Spleen (tissue), 11 donors: ENCODE measurements around the gene CTDSP2. TPM values are rescaled to one million over a fixed set of nuclear protein-coding genes. Genes with fewer than 3 reads are reported as not detected.

ENCODE experiments used
- DNase-seq: peaks from one replicate; pipeline ENCODE4 v3.0.0-alpha.2; 2020
- H3K27ac ChIP-seq, 8 donors: fragments of 200-600 bp; sonication (generic) in 7 of 8; 1 replicate in 4 of 8; 2 replicates in 4 of 8; pipeline versions ENCODE4 v1.5.0 to v1.8.0; 2016 to 2021; ENCODE audit warnings: inconsistent platforms in 4 of 8, mild to moderate bottlenecking in 4 of 8, moderate library complexity in 1 of 8
- H3K27me3 ChIP-seq, 7 donors: fragments of 200-600 bp; sonication (generic) in 6 of 7; replicated peaks in 1 of 7; 1 replicate in 4 of 7; 2 replicates in 3 of 7; pipeline versions ENCODE4 v1.5.0 to v1.8.0; 2016 to 2021; ENCODE audit warnings: inconsistent platforms in 3 of 7, mild to moderate bottlenecking in 1 of 7
- H3K36me3 ChIP-seq, 6 donors: fragments of 200-600 bp; sonication (generic) in 5 of 6; 1 replicate in 4 of 6; 2 replicates in 2 of 6; pipeline versions ENCODE4 v1.5.0 to v1.8.0; 2016 to 2021; ENCODE audit warnings: inconsistent platforms in 2 of 6
- H3K4me1 ChIP-seq, 6 donors: fragments of 200-600 bp; sonication (generic) in 5 of 6; 1 replicate in 3 of 6; 2 replicates in 3 of 6; pipeline versions ENCODE4 v1.5.0 to v1.8.0; 2016 to 2021; ENCODE audit warnings: inconsistent platforms in 3 of 6
- H3K4me3 ChIP-seq, 8 donors: fragments of 200-600 bp; sonication (generic) in 7 of 8; 1 replicate in 4 of 8; 2 replicates in 4 of 8; pipeline versions ENCODE4 v1.5.0 to v1.8.0; 2016 to 2021; ENCODE audit warnings: inconsistent platforms in 4 of 8, mild to moderate bottlenecking in 4 of 8, moderate library complexity in 2 of 8
- H3K9me3 ChIP-seq, 8 donors: fragments of 200-600 bp; sonication (generic) in 7 of 8; 1 replicate in 4 of 8; 2 replicates in 4 of 8; pipeline versions ENCODE4 v1.5.0 to v1.8.0; 2016 to 2021; ENCODE audit warnings: inconsistent platforms in 4 of 8
- POLR2A ChIP-seq, 3 donors: fragments of 450-650 bp; IDR thresholded peaks; one replicate each; pipeline ENCODE4 v1.5.1; 2017; ENCODE audit warnings: antibody characterized with exemption in 3 of 3, mild to moderate bottlenecking in 1 of 3
- POLR2AphosphoS5 ChIP-seq, 3 donors: sonication (generic); formaldehyde crosslinking; IDR thresholded peaks; one replicate each; pipeline ENCODE4 v1.5.1; 2017; ENCODE audit warnings: antibody characterized with exemption in 3 of 3
- WGBS, 5 donors: extraction: QIAGEN DNeasy Blood & Tissue Kit in 3 of 5; methylation state at CpG; one replicate each; pipeline versions ENCODE4 v1.1.5 to v1.1.7; 2013 to 2018; 5-methylcytosine and 5-hydroxymethylcytosine counted together
- intact Hi-C: fragments of 100-400 bp; cut with DNase I; formaldehyde crosslinking; loops from one replicate; pipeline ENCODE4 v1.15.0; 2023; ENCODE audit warnings: low total_unique reads
- polyA plus RNA-seq, 3 donors: library from polyadenylated mRNA; stranded (reverse); fragments of 200-250 nt; gene quantifications; one replicate each; pipeline ENCODE4 v1.2.1, GENCODE V29; 2013
- total RNA-seq, 7 donors: library from RNA; depleted of rRNA in 3 of 7; stranded (reverse); fragments of >200 nt in 3 of 7; fragmentation: NEBNext Ultra II Directional in 4 of 7; extraction: Animal tissue kit (Norgen Biotek cat#: 25700) in 4 of 7; gene quantifications; one replicate each; pipeline versions ENCODE4 v1.1.0 to v1.2.1, GENCODE V29; 2016 to 2021
- TF ChIP-seq, protein P1 (sequence below), 11 experiments: fragments of 200-600 bp in 7 of 11; fragments of 450-650 bp in 4 of 11; sonication (generic) in 4 of 11; IDR thresholded peaks in 8 of 11; conservative IDR thresholded peaks in 3 of 11; 1 replicate in 7 of 11; 2 replicates in 4 of 11; pipeline versions ENCODE4 v1.4.0 to v1.8.0; 2016 to 2021; ENCODE audit warnings: antibody characterized with exemption in 11 of 11, inconsistent platforms in 4 of 11, mild to moderate bottlenecking in 1 of 11
- donor health status: healthy with polysubstance abuse.
- donor health status: DM: no; HTN: no; CAD: no; lungs with moderate emphysema.
- donor health status: DM: no; HTN: no; CAD: no.
- donor health status: Bipolar disorder and iron deficiency.
- donor health status: healthy.
- donor health status: DM: no; HTN: no; CAD: no.
- donor health status: DM: yes; HTN: yes; CAD: no.

Gene CTDSP2
- total and polyA plus RNA-seq, 10 donors, result 22.2 to 203 (median 144) TPM

DNA sequence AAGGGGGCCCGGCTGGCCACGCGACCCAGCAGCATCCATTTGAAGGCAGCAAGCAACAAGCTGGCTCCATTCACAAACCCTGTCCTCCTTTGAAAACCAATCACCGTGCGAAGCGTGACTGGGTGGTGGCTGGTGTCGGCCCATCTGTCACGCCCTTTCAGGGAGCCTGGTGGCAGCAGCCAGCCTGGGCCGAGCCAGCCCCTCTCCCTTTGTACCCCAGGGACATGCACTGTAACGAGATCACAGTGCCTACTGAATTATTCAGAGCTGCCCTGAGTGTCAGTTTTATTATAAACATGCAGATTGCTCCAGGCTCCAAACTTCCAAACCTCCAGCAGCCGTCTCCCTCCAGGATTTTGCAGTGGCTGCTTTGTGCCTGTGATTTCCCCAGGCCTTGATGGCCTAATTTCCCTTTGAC, 22.3 kb upstream of the CTDSP2 start:
- Histone ChIP-seq H3K4me3 (no peak overlapping the region), H3K27me3 (peaks cover 0 to 15% (median 5%) of the 10 kb centered on the region in 7 donors), H3K4me1 (peaks cover 0 to 31% (median 18%) of the 10 kb centered on the region in 6 donors), H3K36me3 (no peaks in the 10 kb centered on the region), H3K9me3 (no peaks in the 10 kb centered on the region), H3K27ac (no peak overlapping the region)
- no peak for DNase-seq
- WGBS, 5 donors, result 86 to 92% (median 91%) methylated on average over 11 of the region's 11 CpGs
- intact Hi-C loops, result no loop called here
- TF ChIP-seq, protein P1, sequence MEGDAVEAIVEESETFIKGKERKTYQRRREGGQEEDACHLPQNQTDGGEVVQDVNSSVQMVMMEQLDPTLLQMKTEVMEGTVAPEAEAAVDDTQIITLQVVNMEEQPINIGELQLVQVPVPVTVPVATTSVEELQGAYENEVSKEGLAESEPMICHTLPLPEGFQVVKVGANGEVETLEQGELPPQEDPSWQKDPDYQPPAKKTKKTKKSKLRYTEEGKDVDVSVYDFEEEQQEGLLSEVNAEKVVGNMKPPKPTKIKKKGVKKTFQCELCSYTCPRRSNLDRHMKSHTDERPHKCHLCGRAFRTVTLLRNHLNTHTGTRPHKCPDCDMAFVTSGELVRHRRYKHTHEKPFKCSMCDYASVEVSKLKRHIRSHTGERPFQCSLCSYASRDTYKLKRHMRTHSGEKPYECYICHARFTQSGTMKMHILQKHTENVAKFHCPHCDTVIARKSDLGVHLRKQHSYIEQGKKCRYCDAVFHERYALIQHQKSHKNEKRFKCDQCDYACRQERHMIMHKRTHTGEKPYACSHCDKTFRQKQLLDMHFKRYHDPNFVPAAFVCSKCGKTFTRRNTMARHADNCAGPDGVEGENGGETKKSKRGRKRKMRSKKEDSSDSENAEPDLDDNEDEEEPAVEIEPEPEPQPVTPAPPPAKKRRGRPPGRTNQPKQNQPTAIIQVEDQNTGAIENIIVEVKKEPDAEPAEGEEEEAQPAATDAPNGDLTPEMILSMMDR (IDR thresholded peaks at IDR 0.05 in 8 of 11, conservative IDR thresholded peaks at IDR 0.05 in 3 of 11), result no peak
- TF ChIP-seq POLR2A (IDR thresholded peaks at IDR 0.05) (no peak), POLR2AphosphoS5 (IDR thresholded peaks at IDR 0.05) (no peak)

DNA sequence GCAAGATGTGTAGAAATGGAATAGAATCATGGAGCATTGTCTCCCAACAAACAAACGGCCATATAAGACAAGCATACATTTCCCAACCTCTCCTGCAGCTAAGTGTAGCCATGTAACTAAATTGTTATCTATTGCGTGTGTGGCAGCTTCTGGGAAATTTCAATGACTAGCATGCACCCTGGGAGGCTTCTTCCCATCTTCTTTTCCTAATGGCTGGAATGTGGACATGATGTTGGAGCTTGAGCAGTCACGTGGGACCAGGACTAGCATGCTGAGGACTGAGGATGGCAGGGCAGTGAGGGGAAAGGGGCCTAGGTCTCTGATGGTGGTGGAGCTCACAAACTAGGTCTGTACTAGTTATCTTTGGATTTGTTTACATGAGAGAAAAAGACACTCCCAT, 21.7 kb upstream of the CTDSP2 start:
- H3K4me1 ChIP-seq, result peaks cover 0 to 28% (median 18%) of the 10 kb centered on the region in 6 donors
- H3K4me3 ChIP-seq, result no peak overlapping the region
- no peaks in the 10 kb centered on the region for H3K9me3 ChIP-seq
- no peak for TF ChIP-seq POLR2AphosphoS5 (IDR thresholded peaks at IDR 0.05)
- TF ChIP-seq, protein P1 (IDR thresholded peaks at IDR 0.05 in 8 of 11, conservative IDR thresholded peaks at IDR 0.05 in 3 of 11), result no peak
- no peak for TF ChIP-seq POLR2A (IDR thresholded peaks at IDR 0.05)
- H3K36me3 ChIP-seq, result no peaks in the 10 kb centered on the region
- no peak overlapping the region for H3K27ac ChIP-seq
- DNase-seq, result no peak
- peaks cover 0 to 15% (median 5%) of the 10 kb centered on the region in 7 donors for H3K27me3 ChIP-seq
- 85 to 92% (median 87%) methylated on average over 3 of the region's 3 CpGs for WGBS, 5 donors
- intact Hi-C loops, result no loop called here

DNA sequence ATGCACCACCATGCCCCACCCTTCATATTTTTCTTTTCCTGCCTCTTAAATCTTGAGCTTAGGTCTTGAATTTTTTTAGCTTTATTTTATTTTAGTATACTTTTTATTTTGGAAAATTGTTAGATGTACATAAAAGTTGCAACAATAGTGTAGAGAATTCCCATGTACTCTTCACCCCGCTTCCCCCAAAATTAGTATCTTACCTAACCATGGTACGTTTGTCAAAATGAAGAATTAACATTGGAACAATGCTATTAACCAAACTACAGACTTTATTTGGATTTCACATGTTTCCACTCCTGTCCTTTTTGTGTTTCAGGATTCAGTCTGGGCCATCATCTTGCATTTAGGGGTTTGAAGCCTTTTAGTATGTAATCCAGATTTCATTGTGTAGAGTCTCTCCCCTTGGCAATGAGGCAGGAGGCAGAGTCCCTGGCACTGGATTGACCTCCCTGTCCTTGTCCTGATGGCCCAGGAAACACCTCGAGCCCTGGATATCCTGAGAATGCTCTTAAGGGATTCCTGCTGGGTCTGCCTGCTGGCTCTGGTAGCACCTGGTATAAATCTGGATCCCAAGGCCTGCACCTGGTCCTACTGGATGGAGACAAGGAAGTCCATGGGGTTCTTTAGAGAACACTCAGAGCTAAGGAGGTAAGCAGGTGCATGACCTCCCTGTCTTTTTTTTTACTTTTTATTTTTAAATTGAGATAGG, 19.9 kb upstream of the CTDSP2 start:
- H3K36me3 ChIP-seq, result no peaks in the 10 kb centered on the region
- H3K27ac ChIP-seq, result peak overlapping the region in 1 of 8 donors; percentile 89
- no peak overlapping the region for H3K4me3 ChIP-seq
- DNase-seq, result no peak
- H3K27me3 ChIP-seq, result peaks cover 0 to 15% (median 5%) of the 10 kb centered on the region in 7 donors
- 84 to 95% (median 86%) methylated on average over 3 of the region's 3 CpGs for WGBS, 5 donors
- intact Hi-C loops, result no loop called here
- TF ChIP-seq, protein P1 (IDR thresholded peaks at IDR 0.05 in 8 of 11, conservative IDR thresholded peaks at IDR 0.05 in 3 of 11), result no peak
- TF ChIP-seq POLR2AphosphoS5 (IDR thresholded peaks at IDR 0.05) (no peak), POLR2A (IDR thresholded peaks at IDR 0.05) (no peak)
- peaks cover 0 to 28% (median 18%) of the 10 kb centered on the region in 6 donors for H3K4me1 ChIP-seq
- H3K9me3 ChIP-seq, result no peaks in the 10 kb centered on the region

DNA sequence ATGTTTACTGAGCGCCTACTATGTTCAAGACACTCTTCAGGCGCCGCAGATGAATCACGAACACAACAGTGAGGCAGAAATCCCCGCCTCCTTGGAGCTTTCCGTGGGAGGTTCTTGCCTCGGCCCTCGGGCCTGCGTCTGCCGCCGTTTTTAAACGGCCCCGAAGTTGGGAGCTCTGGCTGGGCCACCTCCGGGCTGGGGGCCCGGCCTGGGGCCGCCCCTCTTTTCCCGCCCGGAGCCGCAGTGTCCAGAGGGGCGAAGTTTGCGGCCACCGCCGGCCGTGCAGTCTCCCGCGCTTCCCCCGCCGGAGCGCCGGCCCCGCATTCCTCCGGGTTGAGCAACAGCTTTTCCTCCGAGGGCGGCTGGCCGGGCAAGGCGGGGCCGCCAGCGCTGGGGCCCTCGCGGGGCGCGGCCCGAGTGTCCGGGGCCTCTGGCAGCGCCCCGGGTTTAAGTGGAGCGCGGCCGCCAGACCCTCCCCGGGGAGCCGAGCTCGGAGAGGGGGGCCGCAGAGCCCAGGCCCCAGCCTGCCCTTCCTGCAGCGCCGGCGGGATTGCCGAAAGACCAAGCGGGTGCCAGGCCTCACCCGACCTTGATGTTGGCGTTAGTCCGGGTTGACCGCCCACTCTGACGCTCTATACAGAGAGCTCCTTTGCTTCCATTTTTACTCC, 18.7 kb upstream of the CTDSP2 start:
- intact Hi-C loops, result no loop called here
- Histone ChIP-seq H3K4me3 (peak overlapping the region; percentile 20 to 71 (median 42)), H3K36me3 (no peaks in the 10 kb centered on the region), H3K27ac (peak overlapping the region; percentile 61 to 90 (median 87)), H3K4me1 (peaks cover 0 to 28% (median 18%) of the 10 kb centered on the region in 6 donors), H3K27me3 (peaks cover 0 to 15% (median 5%) of the 10 kb centered on the region in 7 donors), H3K9me3 (no peaks in the 10 kb centered on the region)
- 1 to 7% (median 3%) methylated on average over 21 to 63 of the region's 63 CpGs for whole genome bisulfite sequencing, 5 donors
- DNase-seq, result peak; percentile 89
- TF ChIP-seq POLR2AphosphoS5 (IDR thresholded peaks at IDR 0.05) (peak; percentile 10 to 77 (median 75)), POLR2A (IDR thresholded peaks at IDR 0.05) (no peak)
